HEK293T (cell line): ENCODE results near the gene MSGN1.

Source experiments
- CTBP1 ChIP-seq: fragments of 450-650 bp; IDR thresholded peaks from 2 replicates; pipeline ENCODE4 v1.6.1; 2016; ENCODE audit warnings: borderline replicate concordance
- ELF4 ChIP-seq: fragments of 450-650 bp; IDR thresholded peaks from 2 replicates; pipeline ENCODE4 v1.6.1; 2017; ENCODE audit warnings: antibody characterized with exemption
- FOXA1 ChIP-seq: fragments of 450-650 bp; IDR thresholded peaks from 2 replicates; pipeline ENCODE4 v1.6.1; 2016; ENCODE audit warnings: mild to moderate bottlenecking
- FOXK2 ChIP-seq: fragments of 450-650 bp; IDR thresholded peaks from 2 replicates; pipeline ENCODE4 v1.6.1; 2016; ENCODE audit warnings: mild to moderate bottlenecking
- FOXM1 ChIP-seq: fragments of 450-650 bp; IDR thresholded peaks from 2 replicates; pipeline ENCODE4 v1.6.1; 2017; ENCODE audit warnings: mild to moderate bottlenecking, borderline replicate concordance
- HDGF ChIP-seq: fragments of 450-650 bp; IDR thresholded peaks from 2 replicates; pipeline ENCODE4 v1.6.1; 2017; ENCODE audit warnings: antibody characterized with exemption, borderline replicate concordance
- LEF1 ChIP-seq: fragments of 450-650 bp; IDR thresholded peaks from 2 replicates; pipeline ENCODE4 v1.6.1; 2017; ENCODE audit warnings: mild to moderate bottlenecking, borderline replicate concordance
- PKNOX1 ChIP-seq: fragments of 450-650 bp; IDR thresholded peaks from 2 replicates; pipeline ENCODE4 v1.6.1; 2016
- SP1 ChIP-seq: fragments of 450-650 bp; IDR thresholded peaks from 2 replicates; pipeline ENCODE4 v1.6.1; 2017
- TARDBP ChIP-seq: fragments of 450-650 bp; IDR thresholded peaks from 2 replicates; pipeline ENCODE4 v1.6.1; 2016

GRCh38 chr2:17805166-17805565 lies 11.1 kb upstream of the MSGN1 start:
- TF ChIP-seq CTBP1 (no peak), LEF1 (no peak), HDGF (no peak), FOXK2 (no peak), TARDBP (no peak), PKNOX1 (no peak), SP1 (no peak), FOXM1 (no peak), FOXA1 (no peak), ELF4 (no peak)
